Measurements from ENCODE around the gene ZBTB21. TPM values are rescaled to one million over a fixed set of nuclear protein-coding genes. Genes with fewer than 3 reads are reported as not detected.

The ZBTB21 gene
- polyA plus RNA-seq, 3 donors = 9.2 to 10.2 (median 9.6) TPM

Other genes starting within 250 kb of the ZBTB21 start
- gene RIPK4, start 243.3 kb downstream of the ZBTB21 start, polyA plus RNA-seq (ENCODE audit: insufficient read length in 3 of 3) = 10 to 100 TPM; 15.8 to 18.7 (median 15.9) TPM
- gene PRDM15, start 131.0 kb downstream of the ZBTB21 start, polyA plus RNA-seq (ENCODE audit: insufficient read length in 3 of 3) = 1 to 10 TPM; 5.4 to 5.7 (median 5.4) TPM
- gene C2CD2, start 56.3 kb downstream of the ZBTB21 start, polyA plus RNA-seq (ENCODE audit: insufficient read length in 3 of 3) = 10 to 100 TPM; 13.4 to 13.9 (median 13.9) TPM
- gene UMODL1, start 61.0 kb upstream of the ZBTB21 start, polyA plus RNA-seq (ENCODE audit: insufficient read length in 3 of 3) = under 1 TPM in 2 of 3 donors, not detected in 1; 0.04 to 0.31 TPM
- 10 to 100 TPM in 1 of 3 donors, 1 to 10 TPM in 2; 8.7 to 11.3 (median 9.8) TPM for gene ABCG1, start 208.8 kb upstream of the ZBTB21 start, polyA plus RNA-seq (ENCODE audit: insufficient read length in 3 of 3)

All from right renal cortex interstitium (tissue), 3 donors.